K562 (cell line): ENCODE results near the gene DOCK1. TPM values are rescaled to one million over a fixed set of nuclear protein-coding genes. Genes with fewer than 3 reads are reported as not detected.

Experiments
- ATAC-seq: fragments of 200-7000 bp; cut with Tn5 transposase; 3 replicates; pipeline ENCODE4 v1.9.1; 2020; ENCODE audit warnings: moderate library complexity
- BruUV-seq: library from RNA; stranded (reverse); fragments of 400-500 nt; replicated peaks from 2 replicates; lab custom pipeline; 2021; lab: Mats Ljungman, UMichigan
- CTCF ChIA-PET: fragments of 300-600 bp; formaldehyde crosslinking; extraction: SDS; loops from one replicate; lab custom pipeline; 2021; ENCODE audit warnings: low intra/inter-chr PET ratio; lab: Yijun Ruan, JAX
- POLR2A ChIA-PET: fragments of 300-600, 350-650 bp; sonication (Branson Sonifier 250); formaldehyde crosslinking; extraction: SDS; loops from one replicate; lab custom pipeline; 2021; ENCODE audit warnings: antibody characterized with exemption, inconsistent platforms; lab: Yijun Ruan, JAX
- DNase-seq, 4 experiments: peaks; one replicate each; pipeline versions ENCODE4 v3.0.0 to v3.0.0-alpha.2; 2011 to 2018; ENCODE audit warnings: low spot score in 3 of 4, mixed read lengths in 3 of 4; ENCODE audit errors: extremely low read depth in 1 of 4
- FAIRE-seq: peaks from 2 replicates; lab custom pipeline; 2011; peaks lifted over from hg19 to GRCh38; lab: Jason Lieb, UNC
- H2AFZ ChIP-seq: 2 replicates; pipeline ENCODE4 v1.6.0; 2011; ENCODE audit warnings: low read depth, low read length, control low read depth, inconsistent platforms
- H3K27ac ChIP-seq: fragments of 200-600 bp; 3 replicates; pipeline ENCODE4 v1.8.0; 2011; ENCODE audit warnings: low read depth, mild to moderate bottlenecking, control low read depth, inconsistent platforms, low read length, moderate library complexity, mixed read lengths; ENCODE audit errors: extremely low read depth
- H3K27me3 ChIP-seq, 2 experiments: fragments of 300-600 bp in 1 of 2; 2 replicates in 1 of 2; 3 replicates in 1 of 2; pipeline versions ENCODE4 v1.6.0 to v1.8.0; 2011; ENCODE audit warnings: inconsistent platforms in 2 of 2, low read length in 2 of 2, mild to moderate bottlenecking in 1 of 2, mixed read lengths in 1 of 2, moderate library complexity in 1 of 2; ENCODE audit not compliant: control insufficient read depth in 2 of 2, insufficient read depth in 2 of 2
- H3K36me3 ChIP-seq: fragments of 300-600 bp; 3 replicates; pipeline ENCODE4 v1.8.0; 2011; ENCODE audit warnings: mild to moderate bottlenecking, low read length, inconsistent platforms; ENCODE audit not compliant: control insufficient read depth, insufficient read depth
- H3K4me1 ChIP-seq, 2 experiments: fragments of 200-600 bp in 1 of 2; replicated peaks in 1 of 2; 2 replicates in 1 of 2; 3 replicates in 1 of 2; pipeline versions ENCODE4 v1.5.1 to v1.8.0; 2011; ENCODE audit warnings: inconsistent platforms in 2 of 2, low read length in 2 of 2, mild to moderate bottlenecking in 1 of 2, mixed read lengths in 1 of 2, moderate library complexity in 1 of 2; ENCODE audit not compliant: control insufficient read depth in 2 of 2, insufficient read depth in 2 of 2
- H3K4me2 ChIP-seq: 2 replicates; pipeline ENCODE4 v1.6.1; 2011; ENCODE audit warnings: low read length, control low read depth, inconsistent platforms, mixed read lengths; ENCODE audit not compliant: insufficient read depth
- H3K4me3 ChIP-seq: fragments of 200-600 bp; sonication (generic), shearing (Covaris generic); 2 replicates; pipeline ENCODE4 v1.5.1; 2016; ENCODE audit warnings: control low read depth, inconsistent platforms
- H3K79me2 ChIP-seq: fragments of 200-600 bp; 3 replicates; pipeline ENCODE4 v1.8.0; 2011; ENCODE audit warnings: low read length, inconsistent platforms; ENCODE audit not compliant: control insufficient read depth, insufficient read depth
- H3K9ac ChIP-seq, 2 experiments: 2 replicates each; pipeline versions ENCODE4 v1.6.0 to v1.6.1; 2011; ENCODE audit warnings: low read depth in 2 of 2, low read length in 2 of 2, control low read depth in 1 of 2, inconsistent platforms in 1 of 2, mild to moderate bottlenecking in 1 of 2, mixed read lengths in 1 of 2; ENCODE audit not compliant: insufficient read depth in 1 of 2
- H3K9me1 ChIP-seq: one replicate; pipeline ENCODE4 v1.6.0; 2011; ENCODE audit warnings: inconsistent platforms, mild to moderate bottlenecking, low read length, moderate library complexity; ENCODE audit not compliant: control insufficient read depth, insufficient read depth
- H3K9me3 ChIP-seq: replicated peaks from 2 replicates; pipeline ENCODE4 v1.5.1; 2011; ENCODE audit warnings: low read depth, low read length, inconsistent platforms; ENCODE audit not compliant: control insufficient read depth, insufficient read depth
- H4K20me1 ChIP-seq: replicated peaks from 2 replicates; pipeline ENCODE4 v1.6.1; 2011; ENCODE audit warnings: low read length, inconsistent platforms, mixed read lengths; ENCODE audit not compliant: control insufficient read depth, insufficient read depth
- ARID1B ChIP-seq: fragments of 450-650 bp; IDR thresholded peaks from 2 replicates; pipeline ENCODE4 v1.6.1; 2016; ENCODE audit warnings: antibody characterized with exemption, mild to moderate bottlenecking, inconsistent platforms
- CBFA2T3 ChIP-seq: fragments of 450-650 bp; IDR thresholded peaks from 2 replicates; pipeline ENCODE4 v1.6.1; 2017
- KDM1A ChIP-seq, 2 experiments: fragments of 450-650 bp; IDR thresholded peaks; 2 replicates each; pipeline ENCODE4 v1.6.1; 2016; ENCODE audit warnings: mild to moderate bottlenecking in 2 of 2
- NR2F6 ChIP-seq: fragments of 450-650 bp; formaldehyde crosslinking; IDR thresholded peaks from 2 replicates; pipeline ENCODE4 v1.4.0; 2020; ENCODE audit warnings: mild to moderate bottlenecking
- RBM14 ChIP-seq: fragments of 200-400 bp; formaldehyde crosslinking; IDR thresholded peaks from 2 replicates; pipeline ENCODE4 v1.6.1; 2018; ENCODE audit warnings: low read depth, mild to moderate bottlenecking, low read length, moderate library complexity, borderline replicate concordance; ENCODE audit not compliant: insufficient read depth
- SAFB ChIP-seq: fragments of 200-400 bp; formaldehyde crosslinking; IDR thresholded peaks from 2 replicates; pipeline ENCODE4 v1.6.1; 2017; ENCODE audit warnings: low read depth, low read length, borderline replicate concordance
- SNIP1 ChIP-seq: fragments of 450-650 bp; IDR thresholded peaks from 2 replicates; pipeline ENCODE4 v1.7.1; 2017; ENCODE audit warnings: low read depth, mild to moderate bottlenecking
- SPI1 ChIP-seq: IDR thresholded peaks from 2 replicates; pipeline ENCODE4 v1.6.1; 2011; ENCODE audit warnings: low read depth, low read length, control low read depth, borderline replicate concordance
- TGIF2 ChIP-seq: sonication (generic); formaldehyde crosslinking; IDR thresholded peaks from 2 replicates; pipeline ENCODE4 v1.8.1; 2022; ENCODE audit warnings: mild to moderate bottlenecking, missing genetic modification reagents, moderate library complexity
- ZNF830 ChIP-seq: fragments of 250-450 bp; sonication (Bioruptor Pico); IDR thresholded peaks from 2 replicates; pipeline ENCODE4 v1.5.0; 2021; ENCODE audit warnings: mild to moderate bottlenecking
- WGBS: fragments of 100-300 bp; shearing (Covaris generic); methylation state at CpG from one replicate; pipeline ENCODE4 v1.1.6; 2016; ENCODE audit warnings: low coverage, mixed read lengths; ENCODE audit not compliant: insufficient coverage; ENCODE audit errors: missing lambda C conversion rate; 5-methylcytosine and 5-hydroxymethylcytosine counted together
- in situ Hi-C: fragments of 300-500 bp; cut with MboI; formaldehyde crosslinking; loops from 4 replicates; pipeline ENCODE4 v1.15.0; 2018; ENCODE audit warnings: inconsistent platforms, mixed read lengths
- intact Hi-C: fragments of 100-400 bp; cut with micrococcal nuclease; formaldehyde crosslinking; loops from 2 replicates; pipeline ENCODE4 v1.14.2; 2022
- polyA plus RNA-seq, 8 experiments: library from polyadenylated mRNA; depleted of rRNA in 4 of 8; stranded (reverse) in 5 of 8; unstranded in 3 of 8; fragments of >200 nt; fragmentation: Nextera tagmentation in 2 of 8; fragmentation: Illumina TruSeq in 1 of 8; extraction: Ambion mirVana in 2 of 8; extraction: Trizol in 1 of 8; gene quantifications; 2 replicates each; pipeline versions ENCODE4 v1.2.1 to v1.2.3, GENCODE V29; 2011 to 2014; ENCODE audit warnings: inconsistent platforms in 1 of 8, missing spikeins in 1 of 8
- total RNA-seq, 7 experiments: library from RNA; depleted of rRNA in 6 of 7; stranded (reverse); fragments of >200 nt in 6 of 7; fragmentation: Illumina TruSeq in 2 of 7; extraction: Trizol in 2 of 7; gene quantifications; 2 replicates each; pipeline versions ENCODE4 v1.2.1 to v1.2.3, GENCODE V29; 2011 to 2021; ENCODE audit warnings: low replicate concordance in 1 of 7
- TF ChIP-seq, protein P1 (sequence below): fragments of 250-450 bp; sonication (Bioruptor Pico); IDR thresholded peaks from 2 replicates; pipeline ENCODE4 v1.5.0; 2020; ENCODE audit warnings: mild to moderate bottlenecking, borderline replicate concordance
- TF ChIP-seq, protein P2 (sequence below): sonication (generic); formaldehyde crosslinking; IDR thresholded peaks from 2 replicates; pipeline ENCODE4 v1.9.0; 2022; ENCODE audit warnings: mild to moderate bottlenecking, missing genetic modification reagents
- TF ChIP-seq, protein P3 (sequence below): sonication (generic); formaldehyde crosslinking; IDR thresholded peaks from 2 replicates; pipeline ENCODE4 v1.5.0; 2020; ENCODE audit warnings: missing genetic modification reagents
- TF ChIP-seq, protein P4 (sequence below): fragments of 250-450 bp; sonication (Bioruptor Pico); IDR thresholded peaks from 2 replicates; pipeline ENCODE4 v1.8.0; 2021; ENCODE audit warnings: moderate library complexity, mild to moderate bottlenecking, inconsistent platforms
- TF ChIP-seq, protein P5 (sequence below): fragments of 450-650 bp; formaldehyde crosslinking; IDR thresholded peaks from 2 replicates; pipeline ENCODE4 v1.4.0; 2020; ENCODE audit warnings: mild to moderate bottlenecking, moderate library complexity
- TF ChIP-seq, protein P6 (sequence below): IDR thresholded peaks from 2 replicates; pipeline ENCODE4 v1.6.1; 2011; ENCODE audit not compliant: insufficient read length; ENCODE audit errors: extremely low read depth

The DOCK1 gene
- total and polyA plus RNA-seq, 9 of the 15 experiments (the other 6 are each of a cell fraction or from before 2014, with no cell fraction given): 0.31 TPM; not detected in 8

DNA sequence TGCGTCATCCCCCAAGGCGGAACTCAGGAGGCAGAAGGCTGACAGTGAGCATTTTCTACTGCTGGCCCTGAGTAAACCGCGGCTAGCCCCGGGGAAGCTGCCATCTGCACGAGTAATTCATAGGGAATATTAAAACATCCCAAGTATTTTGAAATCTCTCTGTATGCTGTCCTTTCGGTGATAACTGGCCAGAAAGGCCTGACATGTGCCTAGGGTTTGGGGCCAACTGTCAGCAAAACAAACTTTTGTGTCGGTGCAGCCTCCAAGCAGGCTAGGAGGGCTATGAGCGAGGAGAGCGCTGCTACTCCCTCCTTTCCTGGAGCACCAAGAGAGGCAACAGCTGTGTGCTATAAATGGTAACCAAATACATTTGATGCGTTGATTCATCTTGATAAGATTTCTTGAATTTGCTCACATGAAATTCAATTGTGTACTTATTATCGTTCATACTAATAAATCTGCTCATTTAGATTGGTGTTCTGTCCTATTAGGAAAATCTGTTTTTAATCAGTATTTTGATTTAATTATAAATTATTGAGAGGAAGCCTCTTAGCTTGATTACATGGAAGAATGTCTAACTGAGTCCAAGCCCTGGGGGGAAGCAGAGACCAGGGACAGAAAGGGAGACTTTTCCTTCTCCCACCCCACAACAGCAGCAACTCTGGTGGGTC lies 519.5 kb downstream of the DOCK1 start:
- WGBS: 0% methylated on average over 12 of the region's 12 CpGs
- Histone ChIP-seq H3K9me3 (no peaks in the 10 kb centered on the region), H3K9ac (no peak overlapping the region), H3K9me1 (no peaks in the 10 kb centered on the region), H3K4me2 (no peak overlapping the region), H3K79me2 (no peaks in the 10 kb centered on the region), H2AFZ (no peak overlapping the region), H3K4me3 (no peak overlapping the region), H3K27me3 (no peaks in the 10 kb centered on the region), H3K27ac (no peak overlapping the region), H3K36me3 (no peaks in the 10 kb centered on the region), H4K20me1 (no peaks in the 10 kb centered on the region; the same call in 1 of the 2 replicates), H3K4me1 (no peaks in the 10 kb centered on the region)
- POLR2A ChIA-PET: no interaction called here
- DNase-seq (no peak), ATAC-seq (no peak), FAIRE-seq (no peak)
- no TSS peak for BruUV-seq
- in situ Hi-C loops (no loop called here), intact Hi-C loops (no loop called here)
- CTCF ChIA-PET: no interaction called here
- TF ChIP-seq, protein P1, sequence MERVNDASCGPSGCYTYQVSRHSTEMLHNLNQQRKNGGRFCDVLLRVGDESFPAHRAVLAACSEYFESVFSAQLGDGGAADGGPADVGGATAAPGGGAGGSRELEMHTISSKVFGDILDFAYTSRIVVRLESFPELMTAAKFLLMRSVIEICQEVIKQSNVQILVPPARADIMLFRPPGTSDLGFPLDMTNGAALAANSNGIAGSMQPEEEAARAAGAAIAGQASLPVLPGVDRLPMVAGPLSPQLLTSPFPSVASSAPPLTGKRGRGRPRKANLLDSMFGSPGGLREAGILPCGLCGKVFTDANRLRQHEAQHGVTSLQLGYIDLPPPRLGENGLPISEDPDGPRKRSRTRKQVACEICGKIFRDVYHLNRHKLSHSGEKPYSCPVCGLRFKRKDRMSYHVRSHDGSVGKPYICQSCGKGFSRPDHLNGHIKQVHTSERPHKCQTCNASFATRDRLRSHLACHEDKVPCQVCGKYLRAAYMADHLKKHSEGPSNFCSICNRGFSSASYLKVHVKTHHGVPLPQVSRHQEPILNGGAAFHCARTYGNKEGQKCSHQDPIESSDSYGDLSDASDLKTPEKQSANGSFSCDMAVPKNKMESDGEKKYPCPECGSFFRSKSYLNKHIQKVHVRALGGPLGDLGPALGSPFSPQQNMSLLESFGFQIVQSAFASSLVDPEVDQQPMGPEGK (CRISPR knock-in tag): no peak
- TF ChIP-seq, protein P2, sequence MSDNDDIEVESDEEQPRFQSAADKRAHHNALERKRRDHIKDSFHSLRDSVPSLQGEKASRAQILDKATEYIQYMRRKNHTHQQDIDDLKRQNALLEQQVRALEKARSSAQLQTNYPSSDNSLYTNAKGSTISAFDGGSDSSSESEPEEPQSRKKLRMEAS (CRISPR knock-in tag): no peak
- TF ChIP-seq SAFB (no peak), CBFA2T3 (no peak), ARID1B (no peak), NR2F6 (CRISPR knock-in tag) (no peak), TGIF2 (CRISPR knock-in tag) (no peak), SPI1 (no peak), RBM14 (no peak), KDM1A (IDR thresholded peaks at IDR 0.05) (no peak), ZNF830 (CRISPR knock-in tag) (no peak), SNIP1 (no peak)
- TF ChIP-seq, protein P3, sequence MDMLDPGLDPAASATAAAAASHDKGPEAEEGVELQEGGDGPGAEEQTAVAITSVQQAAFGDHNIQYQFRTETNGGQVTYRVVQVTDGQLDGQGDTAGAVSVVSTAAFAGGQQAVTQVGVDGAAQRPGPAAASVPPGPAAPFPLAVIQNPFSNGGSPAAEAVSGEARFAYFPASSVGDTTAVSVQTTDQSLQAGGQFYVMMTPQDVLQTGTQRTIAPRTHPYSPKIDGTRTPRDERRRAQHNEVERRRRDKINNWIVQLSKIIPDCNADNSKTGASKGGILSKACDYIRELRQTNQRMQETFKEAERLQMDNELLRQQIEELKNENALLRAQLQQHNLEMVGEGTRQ (CRISPR knock-in tag): no peak
- TF ChIP-seq, protein P4, sequence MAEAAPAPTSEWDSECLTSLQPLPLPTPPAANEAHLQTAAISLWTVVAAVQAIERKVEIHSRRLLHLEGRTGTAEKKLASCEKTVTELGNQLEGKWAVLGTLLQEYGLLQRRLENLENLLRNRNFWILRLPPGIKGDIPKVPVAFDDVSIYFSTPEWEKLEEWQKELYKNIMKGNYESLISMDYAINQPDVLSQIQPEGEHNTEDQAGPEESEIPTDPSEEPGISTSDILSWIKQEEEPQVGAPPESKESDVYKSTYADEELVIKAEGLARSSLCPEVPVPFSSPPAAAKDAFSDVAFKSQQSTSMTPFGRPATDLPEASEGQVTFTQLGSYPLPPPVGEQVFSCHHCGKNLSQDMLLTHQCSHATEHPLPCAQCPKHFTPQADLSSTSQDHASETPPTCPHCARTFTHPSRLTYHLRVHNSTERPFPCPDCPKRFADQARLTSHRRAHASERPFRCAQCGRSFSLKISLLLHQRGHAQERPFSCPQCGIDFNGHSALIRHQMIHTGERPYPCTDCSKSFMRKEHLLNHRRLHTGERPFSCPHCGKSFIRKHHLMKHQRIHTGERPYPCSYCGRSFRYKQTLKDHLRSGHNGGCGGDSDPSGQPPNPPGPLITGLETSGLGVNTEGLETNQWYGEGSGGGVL (CRISPR knock-in tag): no peak
- TF ChIP-seq, protein P5, sequence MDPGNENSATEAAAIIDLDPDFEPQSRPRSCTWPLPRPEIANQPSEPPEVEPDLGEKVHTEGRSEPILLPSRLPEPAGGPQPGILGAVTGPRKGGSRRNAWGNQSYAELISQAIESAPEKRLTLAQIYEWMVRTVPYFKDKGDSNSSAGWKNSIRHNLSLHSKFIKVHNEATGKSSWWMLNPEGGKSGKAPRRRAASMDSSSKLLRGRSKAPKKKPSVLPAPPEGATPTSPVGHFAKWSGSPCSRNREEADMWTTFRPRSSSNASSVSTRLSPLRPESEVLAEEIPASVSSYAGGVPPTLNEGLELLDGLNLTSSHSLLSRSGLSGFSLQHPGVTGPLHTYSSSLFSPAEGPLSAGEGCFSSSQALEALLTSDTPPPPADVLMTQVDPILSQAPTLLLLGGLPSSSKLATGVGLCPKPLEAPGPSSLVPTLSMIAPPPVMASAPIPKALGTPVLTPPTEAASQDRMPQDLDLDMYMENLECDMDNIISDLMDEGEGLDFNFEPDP (CRISPR knock-in tag): no peak
- TF ChIP-seq, protein P6, sequence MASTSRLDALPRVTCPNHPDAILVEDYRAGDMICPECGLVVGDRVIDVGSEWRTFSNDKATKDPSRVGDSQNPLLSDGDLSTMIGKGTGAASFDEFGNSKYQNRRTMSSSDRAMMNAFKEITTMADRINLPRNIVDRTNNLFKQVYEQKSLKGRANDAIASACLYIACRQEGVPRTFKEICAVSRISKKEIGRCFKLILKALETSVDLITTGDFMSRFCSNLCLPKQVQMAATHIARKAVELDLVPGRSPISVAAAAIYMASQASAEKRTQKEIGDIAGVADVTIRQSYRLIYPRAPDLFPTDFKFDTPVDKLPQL: no peak
